ENCODE results near the gene GUK1.

DNA sequence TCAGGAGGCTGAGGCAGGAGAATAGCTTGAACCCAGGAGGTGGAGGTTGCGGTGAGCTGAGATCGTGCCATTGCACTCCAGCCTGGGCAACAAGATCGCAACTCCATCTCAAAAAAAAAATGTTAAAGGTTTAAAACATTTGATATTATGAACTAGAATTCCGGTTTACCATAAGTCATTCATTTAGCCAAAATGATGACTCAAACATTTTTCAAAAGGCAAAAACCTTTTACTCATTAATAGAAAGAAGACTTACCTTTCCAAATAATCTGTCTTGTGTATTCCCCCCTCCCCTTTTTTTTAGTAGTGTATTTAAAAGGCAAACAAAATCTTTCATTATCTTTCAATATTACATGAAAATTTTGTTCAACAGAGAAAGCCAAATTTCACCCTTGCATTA lies 22.7 kb upstream of the GUK1 start:
- TF ChIP-seq POLR2A (IDR thresholded peaks at IDR 0.05) = no peak
- no peak for TF ChIP-seq CTCF (IDR thresholded peaks at IDR 0.05)
- TF ChIP-seq EP300 (IDR thresholded peaks at IDR 0.05) = no peak
- no peak for TF ChIP-seq POLR2AphosphoS5 (IDR thresholded peaks at IDR 0.05)

All from gastroesophageal sphincter (tissue), 3 donors.